ENCODE results near the gene ZNF550.

The ZNF550 gene

GRCh38 chr19:57559404-57560025 lies at the start of gene ZNF550:
Gene ZNF550, minus strand, starts transcription at chr19:57559863. Its CDS starts 181 bp downstream, at chr19:57559682.
- DNase-seq: peak; percentile 93

GRCh38 chr19:57606931-57607330 lies 47.3 kb upstream of the ZNF550 start:
- no peak for DNase-seq

- DNase-seq: peak; percentile 92
Measured at GRCh38 chr19:57599761-57600383, 40.2 kb upstream of the ZNF550 start, which contains the start of gene ZNF530. Gene ZNF530, plus strand, starts transcription at chr19:57599885. Its CDS starts 4,461 bp downstream, at chr19:57604346.

- no peak for DNase-seq
Measured at GRCh38 chr19:57599377-57599760, 39.7 kb upstream of the ZNF550 start.

GRCh38 chr19:57587529-57587928 lies 27.9 kb upstream of the ZNF550 start:
- no peak for DNase-seq

- peak; percentile 89 for DNase-seq
Measured at GRCh38 chr19:57583521-57584416, 24.1 kb upstream of the ZNF550 start, which contains the start of gene ZIK1. Gene ZIK1, plus strand, starts transcription at chr19:57584145. Its CDS starts 212 bp downstream, at chr19:57584357.

GRCh38 chr19:57583104-57583520 lies 23.4 kb upstream of the ZNF550 start:
- DNase-seq: no peak

- DNase-seq: peak; percentile 95
Measured at GRCh38 chr19:57578487-57579205, 19.0 kb upstream of the ZNF550 start, which contains the start of gene ZNF416. Gene ZNF416, minus strand, starts transcription at chr19:57578911. Its CDS starts 207 bp downstream, at chr19:57578704.

GRCh38 chr19:57576661-57577060 lies 17.0 kb upstream of the ZNF550 start:
- DNase-seq: no peak

GRCh38 chr19:57572415-57572947 lies 12.8 kb upstream of the ZNF550 start:
- no peak for DNase-seq

- DNase-seq: no peak
Measured at GRCh38 chr19:57570707-57571106, 11.0 kb upstream of the ZNF550 start.

GRCh38 chr19:57566396-57567265 lies 7.0 kb upstream of the ZNF550 start:
- DNase-seq: no peak

- DNase-seq: no peak
Measured at GRCh38 chr19:57563547-57563946, 3.9 kb upstream of the ZNF550 start.

- DNase-seq: no peak
Measured at GRCh38 chr19:57560049-57560491, 407 bp upstream of the ZNF550 start.

GRCh38 chr19:57559008-57559403 lies 657 bp downstream of the ZNF550 start:
- peak; percentile 21 for DNase-seq

- DNase-seq: no peak
Measured at GRCh38 chr19:57558525-57558924, 1.1 kb downstream of the ZNF550 start.

GRCh38 chr19:57557659-57558058 lies 2.0 kb downstream of the ZNF550 start:
- DNase-seq: no peak

GRCh38 chr19:57552432-57552831 lies 7.2 kb downstream of the ZNF550 start:
- no peak for DNase-seq

- no peak for DNase-seq
Measured at GRCh38 chr19:57546513-57546912, 13.2 kb downstream of the ZNF550 start.

- DNase-seq: no peak
Measured at GRCh38 chr19:57537953-57538547, 21.6 kb downstream of the ZNF550 start.
